ENCODE results near the gene CD44.

- TF ChIP-seq CTCF (IDR thresholded peaks at IDR 0.05; ENCODE audit: insufficient read depth, low read length, poor library complexity, severe bottlenecking) (no peak), EZH2phosphoT487 (conservative IDR thresholded peaks at IDR 0.05; ENCODE audit: low read length) (no peak)
Observed at GRCh38 chr11:35148163-35148837, 9.3 kb downstream of the CD44 start.

Measured in SU-DHL-6 (cell line).